GM12874 (cell line): ENCODE data around the gene IL12RB2.

ENCODE experiments used
- CTCF ChIP-seq: IDR thresholded peaks from 2 replicates; pipeline ENCODE4 v1.5.1; 2011; ENCODE audit warnings: low read depth, mild to moderate bottlenecking, control low read depth, low read length, moderate library complexity; ENCODE audit not compliant: insufficient read depth

Gene IL12RB2

GRCh38 chr1:67382292-67382691, 74.6 kb downstream of the IL12RB2 start:
- TF ChIP-seq CTCF, result no peak

GRCh38 chr1:67383999-67384638, 76.4 kb downstream of the IL12RB2 start:
- TF ChIP-seq CTCF, result no peak

GRCh38 chr1:67390041-67390887, 82.6 kb downstream of the IL12RB2 start:
- no peak for TF ChIP-seq CTCF

- TF ChIP-seq CTCF, result no peak
Measured at GRCh38 chr1:67393240-67393639, 85.6 kb downstream of the IL12RB2 start.

- TF ChIP-seq CTCF, result no peak
Measured at GRCh38 chr1:67393737-67394136, 86.1 kb downstream of the IL12RB2 start.

- no peak for TF ChIP-seq CTCF
Measured at GRCh38 chr1:67394548-67394947, 86.9 kb downstream of the IL12RB2 start.

- TF ChIP-seq CTCF, result no peak
Measured at GRCh38 chr1:67399199-67399993, 91.7 kb downstream of the IL12RB2 start.
